Endothelial cell of umbilical vein (primary cell): Measurements from ENCODE around the gene USP6. TPM values are rescaled to one million over a fixed set of nuclear protein-coding genes. Genes with fewer than 3 reads are reported as not detected.

Experiments used
- BruUV-seq: library from RNA; stranded (reverse); fragments of 400-500 nt; replicated peaks from 2 replicates; lab custom pipeline; 2021; lab: Mats Ljungman, UMichigan
- CTCF ChIA-PET: fragments of 300-600, 350-600 bp; sonication (Branson Sonifier 250); formaldehyde crosslinking; loops from one replicate; lab custom pipeline; 2021; ENCODE audit warnings: antibody characterized with exemption, inconsistent platforms; lab: Charles Lee
- POLR2A ChIA-PET: fragments of 300-600, 350-600 bp; sonication (Branson Sonifier 250); formaldehyde crosslinking; loops from one replicate; lab custom pipeline; 2021; ENCODE audit warnings: antibody characterized with exemption, inconsistent platforms; lab: Charles Lee
- DNase-seq: peaks from one replicate; pipeline ENCODE4 v3.0.0-alpha.2; 2011; ENCODE audit warnings: low read depth, low spot score
- FAIRE-seq: peaks from 2 replicates; lab custom pipeline; 2011; peaks lifted over from hg19 to GRCh38; lab: Jason Lieb, UNC
- H2AFZ ChIP-seq: 2 replicates; pipeline ENCODE4 v1.6.0; 2012; ENCODE audit warnings: low read depth, low read length, control low read depth, inconsistent platforms
- H3K27ac ChIP-seq: 2 replicates; pipeline ENCODE4 v1.5.1; 2011; ENCODE audit warnings: low read depth, mild to moderate bottlenecking, control low read depth, low read length, moderate library complexity; ENCODE audit not compliant: insufficient read depth
- H3K27me3 ChIP-seq, 2 experiments: 2 replicates each; pipeline versions ENCODE4 v1.6.0 to v1.6.1; 2011; ENCODE audit warnings: low read length in 2 of 2, mixed read lengths in 1 of 2; ENCODE audit not compliant: control insufficient read depth in 2 of 2, insufficient read depth in 2 of 2
- H3K36me3 ChIP-seq, 2 experiments: 2 replicates in 1 of 2; 3 replicates in 1 of 2; pipeline ENCODE4 v1.5.1; 2011; ENCODE audit warnings: low read length in 2 of 2, mild to moderate bottlenecking in 1 of 2, moderate library complexity in 1 of 2; ENCODE audit not compliant: control insufficient read depth in 2 of 2, insufficient read depth in 2 of 2; ENCODE audit errors: extremely low read depth in 1 of 2
- H3K4me1 ChIP-seq: 3 replicates; pipeline ENCODE4 v1.5.1; 2011; ENCODE audit warnings: mild to moderate bottlenecking, low read length; ENCODE audit not compliant: control insufficient read depth, insufficient read depth; ENCODE audit errors: extremely low read depth
- H3K4me2 ChIP-seq: 2 replicates; pipeline ENCODE4 v1.6.1; 2011; ENCODE audit warnings: low read length, control low read depth, mixed read lengths; ENCODE audit not compliant: insufficient read depth
- H3K4me3 ChIP-seq, 3 experiments: fragments of 200-600 bp in 1 of 3; sonication (generic), shearing (Covaris generic) in 1 of 3; replicated peaks in 1 of 3; 2 replicates each; pipeline ENCODE4 v1.5.1; 2011 to 2016; ENCODE audit warnings: control low read depth in 3 of 3, low read length in 3 of 3, mild to moderate bottlenecking in 2 of 3, inconsistent platforms in 1 of 3, low read depth in 1 of 3, moderate library complexity in 1 of 3; ENCODE audit not compliant: insufficient read depth in 1 of 3
- H3K79me2 ChIP-seq: 2 replicates; pipeline ENCODE4 v1.6.0; 2012; ENCODE audit warnings: low read length, inconsistent platforms; ENCODE audit not compliant: control insufficient read depth, insufficient read depth
- H3K9ac ChIP-seq: replicated peaks from 2 replicates; pipeline ENCODE3; 2011; ENCODE audit warnings: low read length, control low read depth; ENCODE audit not compliant: insufficient read depth; ENCODE audit errors: extremely low read depth
- H3K9me1 ChIP-seq: replicated peaks from 3 replicates; pipeline ENCODE4 v1.6.0; 2011; ENCODE audit warnings: mild to moderate bottlenecking, low read length; ENCODE audit not compliant: control insufficient read depth, insufficient read depth; ENCODE audit errors: extremely low read depth
- H3K9me3 ChIP-seq: replicated peaks from 2 replicates; pipeline ENCODE4 v1.5.1; 2012; ENCODE audit warnings: low read length, inconsistent platforms; ENCODE audit not compliant: control insufficient read depth, insufficient read depth
- H4K20me1 ChIP-seq: replicated peaks from 2 replicates; pipeline ENCODE3; 2011; ENCODE audit warnings: mild to moderate bottlenecking, low read length; ENCODE audit not compliant: control insufficient read depth, insufficient read depth; ENCODE audit errors: extremely low read depth
- EZH2 ChIP-seq: IDR thresholded peaks from 2 replicates; pipeline ENCODE4 v1.6.1; 2012; ENCODE audit warnings: borderline replicate concordance, low read depth, mild to moderate bottlenecking, moderate library complexity, low read length, inconsistent platforms; ENCODE audit not compliant: severe bottlenecking
- FOS ChIP-seq: IDR thresholded peaks from 2 replicates; pipeline ENCODE4 v1.6.1; 2011; ENCODE audit warnings: mild to moderate bottlenecking, low read length, moderate library complexity, borderline replicate concordance; ENCODE audit not compliant: insufficient read depth
- GATA2 ChIP-seq: IDR thresholded peaks from 2 replicates; pipeline ENCODE4 v1.7.0; 2011; ENCODE audit warnings: low read depth, mild to moderate bottlenecking, moderate library complexity, mixed read lengths, low read length; ENCODE audit not compliant: insufficient read length, insufficient read depth
- JUN ChIP-seq: IDR thresholded peaks from 2 replicates; pipeline ENCODE4 v1.6.1; 2011; ENCODE audit warnings: borderline replicate concordance, low read depth; ENCODE audit not compliant: insufficient read length, insufficient read depth
- MAX ChIP-seq: IDR thresholded peaks from 2 replicates; pipeline ENCODE4 v1.6.1; 2011; ENCODE audit not compliant: insufficient read depth, insufficient read length
- MYC ChIP-seq: IDR thresholded peaks from one replicate; pipeline ENCODE4 v1.6.1; 2011; ENCODE audit warnings: mild to moderate bottlenecking, low read depth, low read length
- POLR2A ChIP-seq: IDR thresholded peaks from 2 replicates; pipeline ENCODE4 v1.6.1; 2012; ENCODE audit warnings: low read depth, mild to moderate bottlenecking, control low read depth, low read length
- POLR2AphosphoS5 ChIP-seq: IDR thresholded peaks from 2 replicates; pipeline ENCODE4 v1.6.1; 2012; ENCODE audit warnings: low read depth, mild to moderate bottlenecking, control low read depth, low read length, moderate library complexity; ENCODE audit not compliant: insufficient read depth
- dilution Hi-C: fragments of 300-500 bp; cut with MboI; formaldehyde crosslinking; loops from one replicate; pipeline ENCODE4 v1.15.0; 2019; ENCODE audit warnings: low sequenced_read_pairs; ENCODE audit not compliant: extremely low pct_ligation_motif_present
- intact Hi-C: fragments of 100-400 bp; cut with micrococcal nuclease; formaldehyde crosslinking; loops from one replicate; pipeline ENCODE4 v1.10.0; 2022
- polyA plus RNA-seq, 4 experiments: library from polyadenylated mRNA; depleted of rRNA in 3 of 4; stranded (reverse) in 3 of 4; unstranded in 1 of 4; fragments of >200 nt; gene quantifications; 2 replicates each; pipeline versions ENCODE4 v1.2.1 to v1.2.3, GENCODE V29; 2011 to 2012; ENCODE audit warnings: missing spikeins in 1 of 4
- total RNA-seq: library from RNA; stranded (reverse); gene quantifications from 2 replicates; pipeline ENCODE4 v1.2.3, GENCODE V29; 2021

USP6 gene
- total and polyA plus RNA-seq, 2 donors (not counting 3 experiments of a cell fraction or from before 2014, with no cell fraction given) = under 0.01 to 0.15 TPM

DNA sequence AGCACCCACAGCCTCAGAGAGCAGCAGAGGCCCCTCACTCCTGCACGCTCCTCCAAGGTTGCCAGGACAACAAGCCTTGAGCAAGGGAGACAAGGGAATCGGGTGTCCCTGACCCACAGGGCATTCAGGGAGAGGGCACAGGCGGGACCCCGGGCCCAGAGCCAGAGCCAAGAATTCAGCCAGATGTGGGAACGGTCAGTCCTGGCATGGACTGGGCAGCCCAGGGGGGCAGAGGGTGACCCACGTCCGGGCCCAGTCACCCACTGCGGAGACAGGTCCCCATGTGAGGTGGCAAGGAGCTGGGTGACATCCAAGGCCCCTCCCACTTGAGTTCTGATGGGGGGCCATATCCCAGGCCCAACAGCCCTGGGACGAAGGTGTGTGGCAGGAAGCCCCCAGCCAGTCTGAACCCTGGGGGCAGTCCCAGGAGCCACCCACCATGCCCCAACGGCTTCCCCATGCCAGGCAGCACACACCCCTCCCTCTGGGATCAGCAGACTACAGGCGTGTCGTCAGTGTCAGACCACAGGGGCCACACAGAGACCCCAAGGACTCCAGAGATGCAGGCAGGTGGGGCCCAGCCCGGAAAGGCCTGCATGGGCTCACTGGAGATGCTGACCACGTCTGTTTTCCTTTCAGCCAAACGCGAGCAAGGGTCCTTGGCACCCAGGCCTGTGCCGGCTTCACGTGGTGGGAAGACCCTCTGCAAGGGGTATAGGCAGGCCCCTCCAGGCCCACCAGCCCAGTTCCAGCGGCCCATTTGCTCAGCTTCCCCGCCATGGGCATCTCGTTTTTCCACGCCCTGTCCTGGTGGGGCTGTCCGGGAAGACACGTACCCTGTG is 23.0 kb downstream of the USP6 start:
- CTCF ChIA-PET = no interaction called here
- Histone ChIP-seq H3K4me3 (no peak overlapping the region), H2AFZ (no peak overlapping the region), H3K36me3 (no peaks in the 10 kb centered on the region), H4K20me1 (no peaks in the 10 kb centered on the region), H3K4me2 (no peak overlapping the region), H3K27ac (no peak overlapping the region), H3K9ac (no peak overlapping the region), H3K4me1 (no peaks in the 10 kb centered on the region), H3K79me2 (no peaks in the 10 kb centered on the region), H3K27me3 (peaks cover 0 to 2% of the 10 kb centered on the region in 2 experiments), H3K9me1 (no peaks in the 10 kb centered on the region), H3K9me3 (no peaks in the 10 kb centered on the region)
- intact Hi-C loops (no loop called here), dilution Hi-C loops (no loop called here)
- TF ChIP-seq GATA2 (no peak), FOS (no peak), POLR2A (no peak), MAX (no peak), MYC (no peak), POLR2AphosphoS5 (no peak), JUN (no peak), EZH2 (no peak)
- POLR2A ChIA-PET = no interaction called here
- no TSS peak for BruUV-seq
- DNase-seq = no peak
- FAIRE-seq = no peak
